Esophagus squamous epithelium (tissue), 5 donors: Measurements from ENCODE around the gene SLC2A4. TPM values are rescaled to one million over a fixed set of nuclear protein-coding genes. Genes with fewer than 3 reads are reported as not detected.
A peak's percentile ranks its signal among the peaks of the same experiment; 100 is the strongest.

ENCODE experiments used
- DNase-seq: peaks from one replicate; lab custom pipeline; 2025; lab: John Stamatoyannopoulos, UW
- H3K27ac ChIP-seq, 4 donors: fragments of 200-600 bp; sonication (generic); one replicate each; pipeline ENCODE4 v1.5.1; 2016 to 2019; ENCODE audit warnings: mild to moderate bottlenecking in 1 of 4
- H3K27me3 ChIP-seq, 4 donors: fragments of 200-600 bp; sonication (generic); 1 replicate in 3 of 4; 2 replicates in 1 of 4; pipeline versions ENCODE4 v1.5.1 to v1.6.0; 2017 to 2021; ENCODE audit warnings: antibody characterized with exemption in 1 of 4
- H3K36me3 ChIP-seq, 3 donors: fragments of 200-600 bp; sonication (generic); one replicate each; pipeline ENCODE4 v1.5.1; 2016 to 2019
- H3K4me1 ChIP-seq, 3 donors: fragments of 200-600 bp; sonication (generic); one replicate each; pipeline ENCODE4 v1.5.1; 2017 to 2019
- H3K4me3 ChIP-seq, 4 donors: fragments of 200-600 bp; sonication (generic); 1 replicate in 3 of 4; 2 replicates in 1 of 4; pipeline ENCODE4 v1.5.1; 2016 to 2019; ENCODE audit warnings: mild to moderate bottlenecking in 2 of 4, moderate library complexity in 1 of 4
- H3K9me3 ChIP-seq, 3 donors: fragments of 200-600 bp; sonication (generic); one replicate each; pipeline ENCODE4 v1.5.1; 2016 to 2019
- CTCF ChIP-seq, 6 experiments: fragments of 450-650 bp in 4 of 6; fragments of 200-600 bp in 2 of 6; sonication (generic) in 2 of 6; IDR thresholded peaks; one replicate each; pipeline ENCODE4 v1.5.1; 2016 to 2019; ENCODE audit warnings: antibody characterized with exemption in 6 of 6, mild to moderate bottlenecking in 4 of 6, moderate library complexity in 4 of 6
- POLR2A ChIP-seq, 4 donors: fragments of 450-650 bp; IDR thresholded peaks; one replicate each; pipeline ENCODE4 v1.6.1; 2017; ENCODE audit warnings: antibody characterized with exemption in 4 of 4, mild to moderate bottlenecking in 4 of 4, moderate library complexity in 3 of 4
- WGBS, 2 donors: methylation state at CpG; one replicate each; pipeline ENCODE4 v1.1.5; 2018; 5-methylcytosine and 5-hydroxymethylcytosine counted together
- intact Hi-C: fragments of 100-400 bp; cut with DNase I; formaldehyde crosslinking; loops from one replicate; pipeline ENCODE4 v1.15.0; 2022
- total RNA-seq, 4 donors: library from RNA; depleted of rRNA; stranded (reverse); fragments of >200 nt; gene quantifications; one replicate each; pipeline ENCODE4 v1.1.0, GENCODE V29; 2016
- donor health status: DM: yes; HTN: yes; CAD: no.

SLC2A4 gene
- total RNA-seq, 4 donors from 2014 or later = 0.83 to 21.7 (median 2.5) TPM

GRCh38 chr17:7290166-7290565 lies 8.6 kb downstream of the SLC2A4 start:
- Histone ChIP-seq H3K9me3 (no peaks in the 10 kb centered on the region), H3K27me3 (peaks cover 0 to 68% (median 0%) of the 10 kb centered on the region in 4 donors), H3K4me3 (no peak overlapping the region), H3K4me1 (peaks cover 25 to 44% (median 26%) of the 10 kb centered on the region in 3 donors), H3K27ac (no peak overlapping the region), H3K36me3 (peaks cover 0 to 16% (median 0%) of the 10 kb centered on the region in 3 donors)
- no peak for DNase-seq
- TF ChIP-seq CTCF (IDR thresholded peaks at IDR 0.05) = no peak
- no peak for TF ChIP-seq POLR2A (IDR thresholded peaks at IDR 0.05)
- WGBS, 2 donors = 90 to 100% methylated on average over 1 to 15 of the region's 19 CpGs
- intact Hi-C loops = no loop called here

- peaks cover 0 to 71% (median 0%) of the 10 kb centered on the region in 4 donors for H3K27me3 ChIP-seq
- TF ChIP-seq POLR2A (IDR thresholded peaks at IDR 0.05) (no peak), CTCF (IDR thresholded peaks at IDR 0.05) (no peak)
- H3K9me3 ChIP-seq = no peaks in the 10 kb centered on the region
- intact Hi-C loops = no loop called here
- H3K27ac ChIP-seq = no peak overlapping the region
- DNase-seq = no peak
- H3K4me1 ChIP-seq = peaks cover 25 to 46% (median 28%) of the 10 kb centered on the region in 3 donors
- H3K4me3 ChIP-seq = no peak overlapping the region
- H3K36me3 ChIP-seq = peaks cover 0 to 12% (median 0%) of the 10 kb centered on the region in 3 donors
- 61 to 74% methylated on average over 6 to 11 of the region's 11 CpGs for WGBS, 2 donors
These were observed 9.2 kb downstream of the SLC2A4 start for GRCh38 chr17:7290685-7291084.

GRCh38 chr17:7292194-7292593 lies 10.7 kb downstream of the SLC2A4 start:
- H3K27ac ChIP-seq = peak overlapping the region; percentile 52 to 84 (median 67)
- no peak for TF ChIP-seq CTCF (IDR thresholded peaks at IDR 0.05)
- no peak for TF ChIP-seq POLR2A (IDR thresholded peaks at IDR 0.05)
- 20 to 40% methylated on average over 1 of the region's 2 CpGs for WGBS, 2 donors

GRCh38 chr17:7292729-7293128 lies 11.2 kb downstream of the SLC2A4 start:
- Histone ChIP-seq H3K36me3 (no peaks in the 10 kb centered on the region), H3K27ac (peak overlapping the region; percentile 52 to 84 (median 67)), H3K4me3 (no peak overlapping the region), H3K9me3 (no peaks in the 10 kb centered on the region), H3K27me3 (peaks cover 0 to 70% (median 0%) of the 10 kb centered on the region in 4 donors), H3K4me1 (peaks cover 32 to 57% (median 37%) of the 10 kb centered on the region in 3 donors)
- WGBS, 2 donors = 4 to 24% methylated on average over 3 to 4 of the region's 6 CpGs
- intact Hi-C loops = no loop called here
- DNase-seq = no peak
- TF ChIP-seq POLR2A (IDR thresholded peaks at IDR 0.05) (no peak), CTCF (IDR thresholded peaks at IDR 0.05) (no peak)

More at GRCh38 chr17:7292194-7292593, 10.7 kb downstream of the SLC2A4 start:
- intact Hi-C loops = no loop called here
- H3K36me3 ChIP-seq = no peaks in the 10 kb centered on the region
- H3K9me3 ChIP-seq = no peaks in the 10 kb centered on the region
- no peak for DNase-seq
- peaks cover 0 to 71% (median 0%) of the 10 kb centered on the region in 4 donors for H3K27me3 ChIP-seq
- H3K4me1 ChIP-seq = peaks cover 32 to 57% (median 37%) of the 10 kb centered on the region in 3 donors
- H3K4me3 ChIP-seq = no peak overlapping the region

GRCh38 chr17:7293159-7293558 lies 11.6 kb downstream of the SLC2A4 start:
- peak overlapping the region; percentile 52 to 84 (median 67) for H3K27ac ChIP-seq
- TF ChIP-seq CTCF (IDR thresholded peaks at IDR 0.05) (no peak), POLR2A (IDR thresholded peaks at IDR 0.05) (no peak)
- peaks cover 0 to 66% (median 0%) of the 10 kb centered on the region in 4 donors for H3K27me3 ChIP-seq
- H3K9me3 ChIP-seq = no peaks in the 10 kb centered on the region
- no peak overlapping the region for H3K4me3 ChIP-seq
- intact Hi-C loops = no loop called here
- DNase-seq = no peak
- H3K4me1 ChIP-seq = peaks cover 32 to 57% (median 37%) of the 10 kb centered on the region in 3 donors
- no peaks in the 10 kb centered on the region for H3K36me3 ChIP-seq
- WGBS, 2 donors = 34 to 80% methylated on average over 3 of the region's 11 CpGs
